SH-SY5Y (cell line): Measurements from ENCODE around the gene GALNTL6.

Experiments used
- GATA2 ChIP-seq: IDR thresholded peaks from 2 replicates; pipeline ENCODE4 v1.6.1; 2011; ENCODE audit warnings: mild to moderate bottlenecking, low read depth, low read length
- GATA3 ChIP-seq: IDR thresholded peaks from 2 replicates; pipeline ENCODE4 v1.6.1; 2011; ENCODE audit warnings: low read depth, mild to moderate bottlenecking, low read length, moderate library complexity

DNA sequence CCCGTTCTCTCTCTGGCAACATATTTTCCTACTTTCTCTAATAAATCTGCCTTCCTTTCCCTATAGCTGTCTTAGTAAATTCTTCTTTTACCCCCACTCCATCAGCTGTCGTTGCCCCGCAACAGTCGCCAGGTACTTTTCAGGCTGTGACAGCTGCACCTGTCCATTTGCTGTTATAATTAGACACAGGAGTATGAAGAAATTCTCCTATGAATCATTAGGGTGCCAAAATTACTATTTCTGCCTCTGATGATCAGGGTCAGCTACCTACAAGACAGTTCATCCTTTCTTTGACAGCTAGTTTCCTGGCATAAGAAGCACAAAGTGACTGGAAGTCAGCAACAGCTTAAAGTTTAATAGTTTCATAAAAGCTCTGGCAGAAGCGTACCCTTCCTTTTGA is 19.5 kb upstream of the GALNTL6 start:
- TF ChIP-seq GATA3 (no peak), GATA2 (no peak)
